Naive thymus-derived CD8-positive, alpha-beta T cell (primary cell): ENCODE results near the gene TRIM67. TPM values are rescaled to one million over a fixed set of nuclear protein-coding genes. Genes with fewer than 3 reads are reported as not detected.
A peak's percentile ranks its signal among the peaks of the same experiment; 100 is the strongest.
"Not testable (repeated sequence)": the region's sequence is repeated elsewhere in the genome, so short reads cannot be mapped to it uniquely, and the experiment has no call there.

Experiments
- ATAC-seq, 2 donors: fragments of 150-1000 bp; cut with Tn5 transposase in 1 of 2; sonication (Bioruptor Pico), chemical (Tn5 transposase) in 1 of 2; 1 replicate in 1 of 2; 2 replicates in 1 of 2; pipeline ENCODE4 v1.10.0; 2021; ENCODE audit warnings: mild to moderate bottlenecking in 2 of 2, moderate library complexity in 2 of 2
- POLR2A ChIA-PET: fragments of 350-600 bp; sonication (Branson Sonifier 250); formaldehyde crosslinking; loops from one replicate; lab custom pipeline; 2021; ENCODE audit warnings: antibody characterized with exemption; lab: Charles Lee
- DNase-seq, 10 donors: peaks; one replicate each; pipeline versions ENCODE4 v3.0.0 to v3.0.0-alpha.2; 2020 to 2022
- H3K27ac Mint-ChIP-seq, 10 donors: one replicate each; pipeline ENCODE4 v1.8.0; 2020 to 2022; ENCODE audit warnings: mild to moderate bottlenecking in 10 of 10, mixed read lengths in 10 of 10, moderate library complexity in 4 of 10, inconsistent platforms in 1 of 10
- H3K27me3 Mint-ChIP-seq, 5 donors: one replicate each; pipeline ENCODE4 v1.8.0; 2021 to 2022; ENCODE audit warnings: mixed read lengths in 5 of 5
- H3K36me3 Mint-ChIP-seq, 3 donors: one replicate each; pipeline ENCODE4 v1.8.0; 2020 to 2022; ENCODE audit warnings: mixed read lengths in 3 of 3, mild to moderate bottlenecking in 2 of 3, inconsistent platforms in 1 of 3
- H3K4me1 Mint-ChIP-seq, 4 donors: one replicate each; pipeline ENCODE4 v1.8.0; 2021 to 2022; ENCODE audit warnings: mixed read lengths in 4 of 4
- H3K4me3 Mint-ChIP-seq, 10 donors: one replicate each; pipeline ENCODE4 v1.8.0; 2020 to 2022; ENCODE audit warnings: mild to moderate bottlenecking in 10 of 10, mixed read lengths in 10 of 10, moderate library complexity in 6 of 10, inconsistent platforms in 1 of 10
- H3K9me3 Mint-ChIP-seq, 9 donors: one replicate each; pipeline ENCODE4 v1.8.0; 2020 to 2022; ENCODE audit warnings: mixed read lengths in 9 of 9, mild to moderate bottlenecking in 3 of 9, inconsistent platforms in 1 of 9, moderate library complexity in 1 of 9
- polyA plus RNA-seq, 3 donors: library from polyadenylated mRNA; unstranded; fragments of 300-500 nt; fragmentation: Illumina TruSeq; gene quantifications; one replicate each; pipeline ENCODE4 v1.2.3, GENCODE V29; 2021
- total RNA-seq, 8 experiments: library from RNA in 2 of 8; stranded (reverse) in 2 of 8; gene quantifications; one replicate each; pipeline ENCODE4 v1.2.3 and lab custom pipeline; 2021 to 2026

The TRIM67 gene
- total RNA-seq = not detected
- polyA plus RNA-seq = not detected
- total RNA-seq (lab: John Stamatoyannopoulos, UW) = 0 to 0.09 (median 0) reads per million in 6 experiments

GRCh38 chr1:231161667-231162296 lies at the start of gene TRIM67:
TRIM67 (plus strand) TSS chr1:231162058; CDS start chr1:231162970, 912 bp downstream.
- peaks cover 1 to 7% (median 5%) of the 10 kb centered on the region in 4 donors for H3K4me1 Mint-ChIP-seq
- H3K4me3 Mint-ChIP-seq = peak within 1 kb of the TSS in 7 of 10 donors; percentile 18 to 52 (median 31)
- POLR2A ChIA-PET = no interaction called here
- H3K36me3 Mint-ChIP-seq = peaks cover 0 to 4% (median 0%) of the 10 kb centered on the region in 3 donors
- H3K9me3 Mint-ChIP-seq = no peaks in the 10 kb centered on the region
- DNase-seq (no peak), ATAC-seq (peak in 1 of 2 donors; percentile 17)
- H3K27me3 Mint-ChIP-seq = peaks cover 40 to 72% (median 56%) of the 10 kb centered on the region in 5 donors
- no peak within 1 kb of the TSS for H3K27ac Mint-ChIP-seq

GRCh38 chr1:231116738-231117137 lies 45.1 kb upstream of the TRIM67 start:
- Mint-ChIP-seq H3K4me3 (no peak overlapping the region), H3K4me1 (no peaks in the 10 kb centered on the region), H3K9me3 (peaks cover 7 to 31% (median 14%) of the 10 kb centered on the region in 9 donors), H3K36me3 (peaks cover 0 to 17% (median 0%) of the 10 kb centered on the region in 3 donors), H3K27ac (no peak overlapping the region), H3K27me3 (peaks cover 8 to 45% (median 25%) of the 10 kb centered on the region in 5 donors)
- POLR2A ChIA-PET = no interaction called here
- ATAC-seq (no peak), DNase-seq (no peak)

- H3K4me3 Mint-ChIP-seq = no peak overlapping the region
- peaks cover 0 to 17% (median 0%) of the 10 kb centered on the region in 3 donors for H3K36me3 Mint-ChIP-seq
- DNase-seq (no peak), ATAC-seq (no peak)
- H3K27me3 Mint-ChIP-seq = peaks cover 6 to 36% (median 13%) of the 10 kb centered on the region in 5 donors
- H3K27ac Mint-ChIP-seq = no peak overlapping the region
- no peaks in the 10 kb centered on the region for H3K4me1 Mint-ChIP-seq
- POLR2A ChIA-PET = no interaction called here
- peaks cover 5 to 19% (median 10%) of the 10 kb centered on the region in 9 donors for H3K9me3 Mint-ChIP-seq
These were observed 43.0 kb upstream of the TRIM67 start for GRCh38 chr1:231118704-231119453.

- Mint-ChIP-seq H3K9me3 (peaks cover 7 to 19% (median 10%) of the 10 kb centered on the region in 9 donors), H3K4me1 (no peaks in the 10 kb centered on the region), H3K27me3 (peaks cover 5 to 26% (median 9%) of the 10 kb centered on the region in 5 donors), H3K36me3 (peaks cover 0 to 17% (median 0%) of the 10 kb centered on the region in 3 donors), H3K4me3 (no peak overlapping the region), H3K27ac (no peak overlapping the region)
- POLR2A ChIA-PET = no interaction called here
- ATAC-seq = no peak
- DNase-seq = no peak
These were observed 40.3 kb upstream of the TRIM67 start for GRCh38 chr1:231121533-231121932.

GRCh38 chr1:231122143-231122542 lies 39.7 kb upstream of the TRIM67 start:
- Mint-ChIP-seq H3K4me1 (no peaks in the 10 kb centered on the region), H3K36me3 (peaks cover 0 to 17% (median 3%) of the 10 kb centered on the region in 3 donors), H3K27ac (no peak overlapping the region), H3K27me3 (peaks cover 2 to 23% (median 11%) of the 10 kb centered on the region in 5 donors), H3K9me3 (peaks cover 7 to 19% (median 10%) of the 10 kb centered on the region in 9 donors), H3K4me3 (no peak overlapping the region)
- ATAC-seq (no peak), DNase-seq (no peak)
- POLR2A ChIA-PET = no interaction called here

GRCh38 chr1:231124746-231125145 lies 37.1 kb upstream of the TRIM67 start:
- ATAC-seq = no peak
- peaks cover 0 to 9% (median under 1%) of the 10 kb centered on the region in 9 donors for H3K9me3 Mint-ChIP-seq
- POLR2A ChIA-PET = no interaction called here

GRCh38 chr1:231125972-231126580 lies 35.8 kb upstream of the TRIM67 start:
- Mint-ChIP-seq H3K27me3 (peaks cover 0 to 15% (median 8%) of the 10 kb centered on the region in 5 donors), H3K4me3 (no peak overlapping the region), H3K9me3 (peaks cover 0 to 8% (median 0%) of the 10 kb centered on the region in 9 donors), H3K4me1 (no peaks in the 10 kb centered on the region), H3K27ac (no peak overlapping the region), H3K36me3 (peaks cover 0 to 5% (median 0%) of the 10 kb centered on the region in 3 donors)
- POLR2A ChIA-PET = no interaction called here
- no peak for DNase-seq
- ATAC-seq = no peak

More at GRCh38 chr1:231124746-231125145, 37.1 kb upstream of the TRIM67 start:
- peaks cover 0 to 16% (median 11%) of the 10 kb centered on the region in 5 donors for H3K27me3 Mint-ChIP-seq
- no peak overlapping the region for H3K4me3 Mint-ChIP-seq
- H3K4me1 Mint-ChIP-seq = no peaks in the 10 kb centered on the region
- peaks cover 0 to 5% (median 1%) of the 10 kb centered on the region in 3 donors for H3K36me3 Mint-ChIP-seq
- no peak for DNase-seq
- no peak overlapping the region for H3K27ac Mint-ChIP-seq

- DNase-seq, H3K36me3 Mint-ChIP-seq, H3K4me3 Mint-ChIP-seq, H3K4me1 Mint-ChIP-seq, ATAC-seq, POLR2A ChIA-PET, H3K9me3 Mint-ChIP-seq, H3K27ac Mint-ChIP-seq: not testable (repeated sequence)
- peaks cover 0 to 15% (median 11%) of the 10 kb centered on the region in 5 donors for H3K27me3 Mint-ChIP-seq
These were observed 34.8 kb upstream of the TRIM67 start for GRCh38 chr1:231127106-231127505.

GRCh38 chr1:231128471-231128870 lies 33.4 kb upstream of the TRIM67 start:
- POLR2A ChIA-PET, H3K27ac Mint-ChIP-seq, H3K9me3 Mint-ChIP-seq, H3K4me3 Mint-ChIP-seq, H3K36me3 Mint-ChIP-seq, H3K4me1 Mint-ChIP-seq, DNase-seq, ATAC-seq: not testable (repeated sequence)
- peaks cover 0 to 14% (median 0%) of the 10 kb centered on the region in 5 donors for H3K27me3 Mint-ChIP-seq

- H3K4me3 Mint-ChIP-seq = no peak overlapping the region
- POLR2A ChIA-PET = no interaction called here
- DNase-seq (no peak), ATAC-seq (no peak)
- H3K27me3 Mint-ChIP-seq = peaks cover 0 to 12% (median 0%) of the 10 kb centered on the region in 5 donors
- H3K36me3 Mint-ChIP-seq = peaks cover 0 to 5% (median 0%) of the 10 kb centered on the region in 3 donors
- no peaks in the 10 kb centered on the region for H3K4me1 Mint-ChIP-seq
- no peak overlapping the region for H3K27ac Mint-ChIP-seq
- H3K9me3 Mint-ChIP-seq = peaks cover 0 to 8% (median 0%) of the 10 kb centered on the region in 9 donors
These were observed 31.3 kb upstream of the TRIM67 start for GRCh38 chr1:231130544-231130943.

- ATAC-seq, H3K4me1 Mint-ChIP-seq, H3K9me3 Mint-ChIP-seq, DNase-seq, POLR2A ChIA-PET, H3K27me3 Mint-ChIP-seq, H3K36me3 Mint-ChIP-seq, H3K27ac Mint-ChIP-seq, H3K4me3 Mint-ChIP-seq: not testable (repeated sequence)
These were observed 29.3 kb upstream of the TRIM67 start for GRCh38 chr1:231132591-231132990.

- POLR2A ChIA-PET = no interaction called here
- Mint-ChIP-seq H3K36me3 (no peaks in the 10 kb centered on the region), H3K27me3 (peaks cover 3 to 4% (median 4%) of the 10 kb centered on the region in 5 donors), H3K27ac (no peak overlapping the region), H3K4me1 (no peaks in the 10 kb centered on the region), H3K9me3 (peaks cover 0 to 2% (median 0%) of the 10 kb centered on the region in 9 donors), H3K4me3 (no peak overlapping the region)
- no peak for DNase-seq
- ATAC-seq = no peak
These were observed 27.2 kb upstream of the TRIM67 start for GRCh38 chr1:231134624-231135023.
